Right renal cortex interstitium (tissue), 3 donors: ENCODE data around the gene SNRNP27. TPM values are rescaled to one million over a fixed set of nuclear protein-coding genes. Genes with fewer than 3 reads are reported as not detected.

Experiments used
- DNase-seq, 3 donors: peaks; one replicate each; pipeline ENCODE4 v3.0.0-alpha.2; 2013; ENCODE audit warnings: low read depth in 3 of 3, low spot score in 2 of 3
- polyA plus RNA-seq, 3 donors: library from polyadenylated mRNA; unstranded; fragments of 120-200 nt; gene quantifications; one replicate each; pipeline ENCODE4 v1.2.1, GENCODE V29; 2013; ENCODE audit not compliant: insufficient read length in 3 of 3

The SNRNP27 gene
- polyA plus RNA-seq, 3 donors, result 74.1 to 84.4 (median 77.2) TPM

GRCh38 chr2:69914950-69915945 is 21.5 kb downstream of the SNRNP27 start, which contains the start of gene MXD1:
Gene MXD1 (plus strand): TSS chr2:69915109. CDS start chr2:69915331, 222 bp downstream.
- DNase-seq, result no peak

DNA sequence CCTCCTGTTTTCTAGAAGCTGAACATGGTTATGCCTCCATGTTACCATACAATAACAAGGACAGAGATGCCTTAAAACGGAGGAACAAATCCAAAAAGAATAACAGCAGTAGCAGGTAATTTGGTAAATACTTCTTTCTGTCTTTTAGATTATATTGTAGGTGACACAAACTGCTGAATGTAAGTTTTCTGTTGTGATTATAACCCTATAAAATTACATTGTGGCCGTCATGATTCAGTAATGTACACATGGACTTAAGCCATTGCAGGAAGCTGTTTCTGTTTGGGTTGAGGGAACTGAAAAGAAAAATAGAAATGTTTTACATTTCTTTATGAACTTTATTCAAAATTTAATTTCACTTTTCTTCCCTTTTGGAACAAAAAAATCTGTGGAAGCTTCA is 22.4 kb downstream of the SNRNP27 start:
- no peak for DNase-seq

DNA sequence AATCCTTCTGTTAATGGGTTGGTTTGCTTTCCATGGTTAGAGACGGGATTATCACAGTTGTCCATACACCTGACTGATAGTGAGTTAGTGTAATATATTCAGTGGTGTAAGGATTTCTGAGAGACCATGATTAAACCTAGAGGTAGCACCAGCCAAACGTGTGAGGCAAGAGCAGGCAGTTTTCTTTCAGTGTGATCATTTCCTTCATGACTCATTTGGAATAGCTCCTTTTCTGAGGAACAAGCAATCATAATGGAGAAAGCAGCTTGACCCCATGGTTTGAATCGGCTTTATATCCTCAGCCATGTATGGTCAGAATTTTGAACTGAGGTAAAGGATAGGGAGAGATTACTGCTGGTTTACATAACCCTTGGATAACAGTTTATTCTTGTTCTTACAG is 24.1 kb downstream of the SNRNP27 start:
- no peak for DNase-seq

DNA sequence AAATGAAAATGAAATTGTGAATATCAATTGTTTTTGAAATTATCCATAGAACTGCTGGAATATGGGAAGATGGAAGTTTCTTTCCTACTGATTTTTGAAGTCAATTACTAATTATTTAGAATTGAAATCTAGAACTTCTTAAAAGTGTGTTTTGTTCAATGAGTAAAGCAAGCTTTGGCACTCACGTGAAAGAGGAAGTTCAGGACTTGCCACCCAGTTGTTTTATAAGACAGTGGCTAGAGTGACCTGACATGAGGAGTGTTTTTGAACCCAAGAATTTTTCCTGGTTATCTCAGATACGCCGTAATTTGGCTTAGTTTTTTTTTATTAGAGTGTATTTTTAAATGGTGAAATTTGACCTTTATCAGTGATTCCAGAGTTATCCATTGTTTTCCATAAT is 24.6 kb downstream of the SNRNP27 start:
- DNase-seq, result no peak

GRCh38 chr2:69923116-69923515 is 29.4 kb downstream of the SNRNP27 start:
- DNase-seq, result no peak

DNA sequence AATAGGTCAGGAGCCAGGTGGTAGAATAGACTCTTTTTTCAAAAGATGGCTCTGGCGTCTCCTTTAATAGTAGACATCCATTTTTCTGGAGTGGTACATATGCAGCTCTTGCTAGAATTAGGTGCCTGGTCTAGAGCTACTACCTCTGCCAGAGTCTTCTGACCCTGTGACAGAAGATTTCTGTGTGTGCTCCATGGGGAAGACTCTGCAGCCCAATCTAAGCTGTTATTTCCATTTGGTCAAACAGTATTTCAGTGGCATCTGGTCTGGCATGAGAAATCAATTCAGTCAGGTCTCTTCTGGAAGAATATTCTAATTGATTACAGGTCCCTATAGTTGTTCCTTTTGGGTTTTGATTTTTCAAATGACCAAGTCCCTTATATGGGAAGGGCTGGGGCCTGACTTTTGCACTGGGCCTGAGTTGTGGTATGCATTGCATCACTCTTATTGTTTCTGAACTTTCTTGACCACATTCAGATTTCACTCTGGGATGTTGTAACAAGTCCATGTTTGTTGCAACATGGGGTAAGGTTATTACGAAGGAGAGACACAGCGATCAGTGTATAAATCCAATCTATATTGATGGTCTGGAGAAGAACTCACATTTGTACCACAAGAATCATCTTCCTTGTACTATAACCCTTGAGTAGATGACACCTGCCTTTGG is 33.2 kb downstream of the SNRNP27 start:
- DNase-seq, result no peak

DNA sequence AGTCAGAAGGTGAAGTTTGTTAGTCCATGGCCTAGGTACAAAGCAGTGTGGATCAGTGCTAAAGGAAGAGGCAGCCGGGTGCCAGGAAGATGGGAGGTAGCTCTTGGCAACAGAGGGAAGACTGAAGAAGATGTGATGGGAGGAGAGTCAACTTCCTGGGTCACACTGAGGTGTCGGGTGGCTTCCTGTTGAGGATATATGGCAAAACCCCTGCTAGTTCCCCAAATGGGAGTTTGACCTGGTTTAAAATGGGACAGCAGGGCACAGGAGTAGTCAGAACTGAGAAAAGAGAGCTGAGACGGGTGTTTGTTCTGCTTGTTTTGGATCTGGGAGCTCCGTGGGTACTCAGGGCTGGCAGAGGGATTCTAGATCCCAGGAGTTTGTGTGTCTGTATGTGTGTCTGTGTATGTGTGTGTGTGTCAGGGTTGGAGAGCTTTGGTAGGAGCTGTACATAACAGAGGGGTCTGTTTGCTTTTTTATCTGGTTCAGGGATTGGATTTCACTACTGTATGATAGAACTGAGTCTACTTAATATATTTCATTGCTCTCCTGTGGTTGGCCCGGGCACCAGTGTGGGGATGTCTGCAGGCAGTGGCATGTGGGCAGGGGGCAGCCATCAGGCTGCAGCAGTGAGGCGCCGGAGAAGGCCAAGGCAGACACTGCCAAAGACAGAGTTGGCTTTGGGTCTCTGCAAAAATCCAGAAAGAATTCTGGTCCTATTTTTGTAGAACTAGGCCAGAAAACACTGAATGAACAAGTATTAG is 38.3 kb downstream of the SNRNP27 start:
- DNase-seq, result no peak

DNA sequence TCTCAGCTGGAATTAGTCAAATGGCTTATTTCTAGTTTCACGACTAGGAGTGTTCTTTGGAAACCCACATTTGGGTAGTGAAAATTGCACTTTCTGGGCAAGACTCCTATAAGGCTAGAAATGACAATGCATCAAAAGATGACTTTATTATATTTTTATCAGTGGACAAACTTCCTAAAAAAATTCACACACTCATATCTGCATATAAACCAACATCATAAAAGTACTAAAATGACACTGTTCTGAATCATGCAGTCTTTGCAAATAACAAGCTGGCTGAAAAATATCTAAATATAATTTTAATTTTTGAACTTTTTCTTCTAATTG is 38.8 kb downstream of the SNRNP27 start:
- no peak for DNase-seq

DNA sequence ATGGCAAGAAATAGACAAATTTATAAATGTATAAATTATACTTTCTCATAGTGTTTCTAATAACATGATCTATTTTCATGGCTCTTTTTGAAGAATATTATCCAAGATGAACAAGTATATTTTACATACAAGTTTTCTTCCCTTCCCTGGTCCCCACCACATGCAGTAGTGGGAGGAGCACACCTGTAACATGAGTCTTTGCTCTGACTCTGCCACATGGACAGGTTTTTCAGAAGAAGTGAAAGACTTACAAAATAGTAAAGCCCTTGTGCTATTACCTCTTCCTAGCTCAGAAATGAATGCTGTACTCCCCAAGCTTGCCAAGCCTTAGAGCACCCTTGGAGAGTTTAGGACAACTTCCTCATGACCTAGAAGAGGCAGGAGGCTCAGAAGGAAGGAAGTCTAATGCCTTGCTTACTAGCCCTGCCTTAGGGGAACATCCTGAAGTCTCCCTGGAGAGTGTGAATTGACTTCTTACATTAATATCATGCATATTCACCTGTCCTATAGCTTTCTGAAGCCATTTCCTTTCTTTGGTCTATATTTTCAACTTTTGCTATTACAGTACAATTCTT is 39.6 kb downstream of the SNRNP27 start:
- DNase-seq, result no peak

DNA sequence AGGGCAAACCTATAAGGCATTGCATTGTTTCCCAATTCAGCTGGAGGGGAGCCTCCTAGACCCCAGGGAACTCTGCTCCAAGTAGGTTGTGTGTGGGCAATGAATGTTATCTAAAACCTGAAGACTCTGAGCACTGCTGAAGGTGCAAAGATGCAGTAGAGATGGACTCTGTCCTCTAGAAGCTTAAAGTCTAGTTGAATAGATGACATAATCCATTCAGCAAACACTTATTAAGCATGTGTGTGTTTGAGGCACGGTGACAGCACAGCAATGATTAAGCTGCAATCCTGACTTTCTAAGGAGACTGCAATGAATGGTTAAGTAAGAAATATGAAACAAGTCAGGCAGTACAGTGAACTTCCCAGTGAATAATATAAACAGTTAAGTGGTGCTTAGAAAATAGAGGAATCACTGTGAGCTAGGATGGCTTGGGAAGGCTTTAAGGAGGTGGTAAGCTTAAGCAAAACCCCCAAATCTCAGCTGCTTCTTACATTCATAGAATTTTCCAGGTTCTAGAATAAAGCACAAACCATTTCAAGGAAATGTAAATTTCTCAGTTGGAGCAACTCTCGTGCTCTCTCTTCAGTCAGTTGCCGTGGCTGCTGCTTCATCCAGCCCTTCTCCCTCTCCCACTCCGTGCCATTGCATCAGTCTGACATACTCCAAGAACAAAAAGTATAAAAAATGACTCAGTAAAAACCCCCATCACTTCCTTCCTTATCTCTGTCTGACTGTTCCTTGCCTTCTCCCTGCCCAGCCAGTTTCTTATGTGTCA is 40.3 kb downstream of the SNRNP27 start:
- no peak for DNase-seq

GRCh38 chr2:69934614-69934908 is 40.8 kb downstream of the SNRNP27 start:
- DNase-seq, result no peak

GRCh38 chr2:69935011-69935410 is 41.3 kb downstream of the SNRNP27 start:
- DNase-seq, result no peak

- no peak for DNase-seq
Measured at GRCh38 chr2:69936906-69937305, 43.1 kb downstream of the SNRNP27 start.

DNA sequence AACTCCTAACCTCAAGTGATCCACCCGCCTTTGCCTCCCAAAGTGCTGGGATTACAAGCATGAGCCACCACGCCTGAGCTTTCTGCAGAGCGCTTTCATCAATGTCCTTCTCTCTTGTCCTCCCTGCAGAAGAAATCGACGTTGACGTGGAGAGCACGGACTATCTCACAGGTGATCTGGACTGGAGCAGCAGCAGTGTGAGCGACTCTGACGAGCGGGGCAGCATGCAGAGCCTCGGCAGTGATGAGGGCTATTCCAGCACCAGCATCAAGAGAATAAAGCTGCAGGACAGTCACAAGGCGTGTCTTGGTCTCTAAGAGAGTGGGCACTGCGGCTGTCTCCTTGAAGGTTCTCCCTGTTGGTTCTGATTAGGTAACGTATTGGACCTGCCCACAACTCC is 44.2 kb downstream of the SNRNP27 start:
- no peak for DNase-seq

GRCh38 chr2:69939722-69940121 is 46.0 kb downstream of the SNRNP27 start:
- DNase-seq, result no peak

DNA sequence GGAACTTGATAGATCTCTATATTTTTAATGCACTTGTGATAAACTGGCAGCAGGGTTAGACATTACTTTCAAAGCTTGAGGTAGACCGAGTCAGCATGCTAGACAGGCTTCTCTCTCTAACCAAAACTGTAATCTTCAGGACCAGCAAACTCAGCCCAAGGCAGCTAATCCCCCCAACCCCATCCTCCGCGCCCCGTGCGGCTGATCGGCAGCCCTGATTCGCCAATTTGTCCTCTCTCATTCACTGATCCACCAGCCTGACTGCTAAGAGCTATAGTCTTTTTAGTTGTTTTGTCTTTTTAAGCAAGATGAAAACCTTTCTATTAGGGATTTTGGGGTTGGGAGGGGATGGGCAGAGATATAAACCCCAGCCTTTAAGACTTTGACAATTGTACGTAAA is 46.9 kb downstream of the SNRNP27 start:
- no peak for DNase-seq

GRCh38 chr2:69943000-69943842 is 49.5 kb downstream of the SNRNP27 start:
- no peak for DNase-seq

GRCh38 chr2:69943843-69944525 is 50.2 kb downstream of the SNRNP27 start:
- no peak for DNase-seq

- no peak for DNase-seq
Measured at GRCh38 chr2:69944756-69945155, 51.0 kb downstream of the SNRNP27 start.
